GM10847 (cell line): ENCODE measurements around the gene KIAA0513.
A peak's percentile ranks its signal among the peaks of the same experiment; 100 is the strongest.

ENCODE experiments used
- POLR2A ChIP-seq: IDR thresholded peaks from 2 replicates; pipeline ENCODE4 v1.6.1; 2011; ENCODE audit not compliant: insufficient read length; ENCODE audit errors: extremely low read depth

The KIAA0513 gene, protein sequence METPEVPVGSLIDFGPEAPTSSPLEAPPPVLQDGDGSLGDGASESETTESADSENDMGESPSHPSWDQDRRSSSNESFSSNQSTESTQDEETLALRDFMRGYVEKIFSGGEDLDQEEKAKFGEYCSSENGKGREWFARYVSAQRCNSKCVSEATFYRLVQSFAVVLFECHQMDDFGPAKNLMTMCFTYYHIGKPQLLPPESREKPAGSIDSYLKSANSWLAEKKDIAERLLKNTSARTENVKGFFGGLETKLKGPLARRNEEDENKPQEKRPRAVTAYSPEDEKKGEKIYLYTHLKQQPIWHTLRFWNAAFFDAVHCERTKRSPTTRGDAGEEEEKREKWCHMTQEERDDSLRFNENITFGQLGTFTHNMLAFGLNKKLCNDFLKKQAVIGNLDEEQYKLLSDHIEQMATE

GRCh38 chr16:85027349-85027957 is at the start of gene KIAA0513:
Gene KIAA0513, plus strand, starts transcription at chr16:85027795. Its CDS starts 39,277 bp downstream, at chr16:85067072.
- TF ChIP-seq POLR2A = peak; percentile 81

DNA sequence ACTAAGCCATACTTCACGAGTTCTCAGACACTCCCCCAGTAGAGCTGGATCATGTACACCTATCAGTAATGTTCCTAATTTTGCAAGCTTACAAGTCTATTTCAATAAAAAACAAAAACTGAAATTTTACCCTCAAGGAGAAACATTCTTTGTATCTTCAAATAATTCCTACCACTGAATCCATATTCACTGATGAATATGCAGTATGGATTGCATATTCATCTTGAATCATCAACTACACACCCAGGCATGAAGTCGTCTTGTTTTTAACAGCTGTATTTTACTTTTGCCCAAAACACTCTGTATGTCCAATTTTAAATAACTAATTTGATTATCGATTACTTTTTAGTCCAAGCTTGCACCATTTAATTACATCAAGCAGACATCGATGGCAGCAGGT is 48.1 kb upstream of the KIAA0513 start:
- TF ChIP-seq POLR2A = no peak

DNA sequence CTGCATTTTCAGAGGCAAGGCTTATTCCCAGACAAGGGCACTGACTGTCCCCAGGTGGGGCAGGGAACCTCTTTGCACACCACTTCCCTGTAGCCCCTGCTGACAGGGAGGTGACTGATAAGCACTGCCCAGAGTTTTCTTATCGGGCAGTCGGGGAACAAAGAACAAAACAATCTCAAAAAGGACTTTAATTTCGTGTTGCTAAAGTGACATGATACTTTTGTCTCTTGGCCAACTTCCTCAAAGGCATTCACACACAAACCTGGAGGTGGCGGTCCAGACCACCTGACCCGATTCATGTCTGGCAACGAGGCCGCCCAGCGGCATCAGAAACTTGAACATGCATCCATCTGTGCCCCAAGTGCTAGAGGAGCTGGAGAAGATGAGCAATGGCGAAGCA is 45.2 kb upstream of the KIAA0513 start:
- no peak for TF ChIP-seq POLR2A

- TF ChIP-seq POLR2A = no peak
Observed at GRCh38 chr16:84985079-84986065, 42.2 kb upstream of the KIAA0513 start.

DNA sequence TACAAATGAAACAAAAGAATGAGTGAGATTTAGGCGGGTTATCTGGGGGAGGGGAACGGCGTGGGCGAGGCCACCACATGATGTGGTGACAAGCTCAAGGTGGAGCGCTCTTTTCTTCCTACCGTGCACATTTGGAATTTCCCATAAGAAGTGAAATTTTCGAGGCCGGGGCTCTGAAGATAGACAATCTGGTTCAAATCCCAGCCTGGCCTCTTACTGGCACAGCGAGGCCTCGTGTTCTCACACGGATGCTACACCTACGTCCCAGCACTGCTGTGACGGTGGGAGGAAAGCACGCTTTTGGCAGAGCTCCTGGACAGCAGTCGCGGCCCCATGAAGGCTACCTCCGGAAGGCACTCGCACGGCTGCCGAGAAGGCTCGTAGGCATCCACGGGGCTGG is 41.5 kb upstream of the KIAA0513 start:
- no peak for TF ChIP-seq POLR2A

DNA sequence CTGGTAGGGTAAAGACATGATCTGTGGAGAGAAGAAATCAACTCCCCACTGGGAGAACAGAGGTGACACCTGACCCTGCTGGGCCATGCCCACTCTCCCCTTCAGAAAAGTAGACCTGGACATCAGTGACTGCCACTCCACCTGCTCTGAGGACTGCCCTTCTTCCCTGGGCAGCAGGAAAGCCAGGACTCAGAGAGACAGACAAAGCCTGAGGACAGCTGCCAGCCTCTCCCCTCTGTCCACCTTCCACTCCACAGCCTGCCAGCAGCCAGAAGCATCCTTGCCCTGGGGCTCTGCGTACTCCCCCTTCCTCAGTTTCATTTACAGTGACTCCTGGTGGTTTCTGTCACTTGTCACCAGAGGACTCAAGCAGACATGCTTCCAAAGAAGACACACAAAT is 40.7 kb upstream of the KIAA0513 start:
- TF ChIP-seq POLR2A = no peak

DNA sequence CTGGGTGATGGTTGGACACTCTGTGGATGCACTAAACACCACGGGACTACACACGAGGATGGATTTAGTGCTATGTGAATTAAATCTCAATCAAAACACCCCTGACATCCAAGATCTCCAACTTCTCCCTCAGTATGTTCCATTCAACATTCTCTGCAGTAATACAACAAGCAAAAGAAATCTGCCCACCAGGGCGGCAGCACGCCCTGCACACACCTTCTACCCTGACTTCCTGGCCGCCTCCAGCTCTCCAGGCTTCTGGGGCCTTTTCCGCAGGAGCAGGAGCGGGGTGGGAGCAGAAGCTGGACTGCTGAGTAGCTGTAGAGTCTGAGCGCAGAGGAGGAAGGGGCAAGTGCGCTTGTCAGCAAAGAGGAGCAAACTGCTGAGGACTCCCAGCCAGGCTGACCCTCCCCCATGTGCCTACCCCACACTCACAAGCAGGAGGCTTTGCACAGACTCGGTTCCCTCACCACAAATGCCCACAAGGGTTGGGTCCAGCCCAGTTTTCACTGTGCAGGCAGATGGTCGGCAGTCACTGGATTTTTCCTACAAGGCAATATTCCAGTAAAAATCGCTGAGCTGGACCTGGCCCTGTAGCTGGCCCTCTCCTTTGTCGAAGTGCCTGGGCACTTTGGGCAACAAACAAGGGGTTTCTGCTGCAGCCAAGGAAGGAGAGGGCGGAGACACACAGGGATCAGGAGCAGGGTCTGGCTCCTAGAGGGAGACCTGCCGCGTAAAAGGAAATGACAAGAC is 39.1 kb upstream of the KIAA0513 start:
- no peak for TF ChIP-seq POLR2A

DNA sequence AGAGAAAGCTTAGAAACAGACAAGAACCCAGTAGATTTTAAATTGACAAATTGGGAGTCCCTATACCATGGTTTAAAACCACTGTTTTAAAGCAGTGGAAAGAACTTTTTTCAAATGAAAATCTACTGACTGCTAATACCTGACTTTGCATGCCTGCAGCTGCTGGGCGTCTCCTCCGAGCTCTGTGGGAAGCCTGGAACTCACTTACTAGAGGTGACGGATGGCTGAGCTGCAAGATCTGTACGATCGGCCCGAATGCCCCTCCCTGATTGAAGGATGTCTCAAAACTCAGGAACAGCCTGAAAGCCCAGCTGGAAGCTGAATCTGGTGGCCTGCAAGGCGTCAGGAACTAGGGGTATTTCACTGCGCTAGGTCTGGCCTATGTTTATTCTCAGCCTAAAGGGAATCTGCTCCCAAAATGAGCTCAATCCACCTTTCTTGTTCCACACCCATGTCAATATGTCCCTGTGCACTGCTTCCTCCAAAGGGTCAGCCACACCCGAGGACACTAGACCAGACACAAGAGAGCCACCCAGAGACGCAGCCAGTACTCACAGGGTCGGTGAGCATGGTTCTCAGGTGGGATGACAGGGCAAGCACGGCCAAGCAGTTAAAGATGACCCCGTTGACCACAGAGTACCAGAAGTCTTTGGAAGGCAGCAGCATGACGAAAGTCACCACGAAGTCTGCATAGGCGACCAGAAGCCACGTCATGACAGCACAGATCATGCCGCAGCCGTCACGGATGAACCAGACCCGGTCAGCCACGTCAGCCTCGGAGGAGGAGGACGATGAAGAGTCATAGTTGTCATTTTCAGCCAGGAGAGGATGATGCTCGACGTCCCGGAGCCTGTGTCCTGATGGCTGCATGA is 37.6 kb upstream of the KIAA0513 start:
- TF ChIP-seq POLR2A = no peak

GRCh38 chr16:84990782-84991181 is 36.8 kb upstream of the KIAA0513 start:
- no peak for TF ChIP-seq POLR2A

GRCh38 chr16:84992717-84993075 is 34.9 kb upstream of the KIAA0513 start:
- TF ChIP-seq POLR2A = no peak

- no peak for TF ChIP-seq POLR2A
Observed at GRCh38 chr16:84993926-84994325, 33.7 kb upstream of the KIAA0513 start.

DNA sequence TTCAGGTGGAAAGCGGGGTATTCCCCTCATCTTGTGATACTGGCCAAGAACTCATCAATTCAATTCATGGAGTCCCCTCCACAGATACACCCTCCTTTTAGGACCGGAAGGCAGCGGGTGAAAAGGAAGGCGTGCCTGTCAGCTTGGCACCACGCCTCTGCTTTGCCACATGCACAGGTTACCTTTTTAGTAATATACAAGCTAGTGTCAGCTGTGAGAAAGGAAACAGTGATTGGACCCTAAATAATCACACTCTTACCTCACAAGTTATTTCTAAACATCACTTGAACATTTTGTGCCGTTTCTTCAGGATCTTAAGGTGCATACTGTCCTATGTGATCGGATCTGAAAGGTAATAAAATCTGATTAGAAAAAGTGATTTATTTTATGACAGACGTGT is 31.9 kb upstream of the KIAA0513 start:
- TF ChIP-seq POLR2A = no peak

- TF ChIP-seq POLR2A = no peak
Observed at GRCh38 chr16:84996365-84996764, 31.2 kb upstream of the KIAA0513 start.

GRCh38 chr16:84999200-84999599 is 28.4 kb upstream of the KIAA0513 start:
- no peak for TF ChIP-seq POLR2A
